Stimulated activated CD8-positive, alpha-beta memory T cell treated with anti-CD3 and anti-CD28 coated beads, Interleukin-7, amount 100 ng/mL, for 4 hours (primary cell): ENCODE data around the gene ID3.
"Not testable (repeated sequence)": the region's sequence is repeated elsewhere in the genome, so short reads cannot be mapped to it uniquely, and the experiment has no call there.

Experiments
- DNase-seq, 2 donors: peaks; one replicate each; pipeline ENCODE4 v3.0.0-alpha.2; 2020; ENCODE audit warnings: low read depth in 2 of 2

Gene ID3

DNA sequence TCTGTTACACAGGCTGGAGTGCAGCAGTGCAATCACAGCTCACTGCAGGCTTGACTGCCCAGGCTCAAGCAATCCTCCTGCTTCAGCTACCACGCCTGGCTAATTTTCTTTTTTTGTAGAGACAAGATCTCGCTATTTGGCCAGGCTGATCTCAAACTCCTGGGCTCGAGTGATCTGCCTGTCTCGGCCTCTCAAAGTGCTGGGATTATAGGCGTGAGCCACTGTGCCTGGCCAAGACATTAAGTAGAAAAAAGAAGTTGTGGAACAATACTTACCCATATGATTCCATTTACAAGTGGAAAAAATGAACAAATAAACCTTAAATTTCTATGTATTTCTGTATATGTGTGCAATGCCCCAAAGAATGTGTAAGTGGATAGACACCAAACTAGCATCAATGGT lies 30.3 kb upstream of the ID3 start:
- no peak for DNase-seq

DNA sequence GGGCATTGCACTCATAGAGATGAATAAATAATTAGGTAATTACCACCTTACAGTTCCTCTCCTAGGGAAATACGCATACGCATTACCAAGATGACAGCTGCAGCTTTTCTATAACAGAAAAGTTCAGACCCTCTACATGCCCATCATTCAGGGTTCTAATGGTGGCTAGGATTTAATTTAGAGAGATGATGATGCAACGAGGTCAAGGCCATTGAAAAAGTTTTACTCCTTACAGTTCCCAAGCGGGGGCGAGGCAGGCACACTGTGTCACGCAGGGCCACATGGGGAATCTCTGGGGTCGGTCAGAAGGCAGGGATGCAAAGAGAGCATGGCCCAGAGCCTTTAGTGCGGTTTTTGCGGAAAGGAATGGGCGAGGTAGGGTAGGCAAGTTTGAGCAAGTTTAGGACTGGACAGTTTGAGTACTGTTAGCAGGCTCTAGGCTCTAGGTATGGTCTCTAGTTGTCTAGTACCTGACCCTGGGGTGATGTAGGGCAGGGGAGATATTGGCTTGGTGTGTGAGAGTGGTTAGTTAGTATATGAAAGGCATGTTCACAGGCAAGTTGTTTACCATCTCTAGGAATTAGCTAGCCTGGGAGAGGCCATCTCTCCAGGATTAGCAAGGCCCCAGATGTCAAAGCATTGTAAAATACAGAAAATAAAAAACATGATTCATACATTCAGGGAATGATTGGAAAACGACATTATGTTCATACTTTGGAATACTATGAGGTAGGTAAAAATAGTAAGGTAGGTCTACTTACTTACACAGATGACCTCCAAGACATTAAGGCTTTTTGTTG lies 29.6 kb upstream of the ID3 start:
- no peak for DNase-seq

DNA sequence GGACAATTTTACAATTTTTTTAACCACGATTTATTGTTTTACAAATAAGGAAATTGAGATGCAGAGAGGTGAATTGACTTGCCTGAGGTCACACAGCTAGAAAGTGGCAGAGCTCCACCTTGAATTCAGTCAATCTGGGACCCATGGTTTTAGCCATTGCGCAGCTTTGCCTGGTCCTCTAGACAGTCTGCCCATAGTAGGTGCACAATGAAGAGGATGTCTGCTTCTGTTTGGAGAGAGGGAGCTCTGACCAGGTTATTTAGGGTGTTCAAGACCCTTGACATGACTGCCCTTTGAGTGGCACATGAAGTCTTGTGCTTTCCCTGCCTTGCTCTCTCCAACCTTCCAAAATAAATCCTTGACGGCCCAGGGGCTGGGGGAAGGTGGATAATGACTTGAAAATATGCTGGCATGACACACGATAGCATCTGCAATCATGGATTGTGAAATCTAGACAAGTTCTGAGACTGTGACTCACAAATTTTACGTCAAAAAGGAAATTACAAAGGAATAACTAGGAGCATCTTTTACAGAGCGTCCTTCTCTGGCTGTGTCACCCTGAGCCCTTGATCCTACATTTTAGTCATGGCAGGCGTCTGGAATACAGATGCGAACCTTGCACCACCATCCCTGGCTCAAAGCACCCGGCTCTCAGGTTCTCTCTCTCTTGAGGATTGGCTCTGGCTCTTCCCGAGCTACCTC lies 26.2 kb upstream of the ID3 start:
- no peak for DNase-seq

GRCh38 chr1:23583727-23584126 lies 24.4 kb upstream of the ID3 start:
- not testable (repeated sequence) for DNase-seq

- DNase-seq = no peak
Observed at GRCh38 chr1:23582820-23583219, 23.5 kb upstream of the ID3 start.

GRCh38 chr1:23581219-23581618 lies 21.9 kb upstream of the ID3 start:
- DNase-seq = no peak

DNA sequence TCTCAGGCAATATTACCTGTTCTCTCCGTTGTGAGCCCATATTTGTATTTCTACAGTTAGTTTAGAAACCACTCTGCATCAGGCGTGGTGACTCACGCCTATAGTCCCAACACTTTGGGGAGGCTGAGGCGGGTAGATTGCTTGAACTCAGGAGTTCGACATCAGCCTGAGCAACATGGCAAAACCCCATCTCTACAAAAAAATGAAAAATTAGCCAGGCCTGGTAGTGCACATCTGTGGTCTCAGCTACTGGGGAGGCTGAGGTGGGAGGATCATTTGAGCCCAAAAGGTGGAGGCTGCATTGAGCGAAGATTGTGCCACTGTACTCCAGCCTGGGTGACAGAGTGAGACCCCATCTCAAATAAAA lies 19.7 kb upstream of the ID3 start:
- DNase-seq = no peak

- no peak for DNase-seq
Observed at GRCh38 chr1:23578311-23578996, 19.2 kb upstream of the ID3 start.

- DNase-seq = no peak
Observed at GRCh38 chr1:23577056-23578004, 18.0 kb upstream of the ID3 start.

DNA sequence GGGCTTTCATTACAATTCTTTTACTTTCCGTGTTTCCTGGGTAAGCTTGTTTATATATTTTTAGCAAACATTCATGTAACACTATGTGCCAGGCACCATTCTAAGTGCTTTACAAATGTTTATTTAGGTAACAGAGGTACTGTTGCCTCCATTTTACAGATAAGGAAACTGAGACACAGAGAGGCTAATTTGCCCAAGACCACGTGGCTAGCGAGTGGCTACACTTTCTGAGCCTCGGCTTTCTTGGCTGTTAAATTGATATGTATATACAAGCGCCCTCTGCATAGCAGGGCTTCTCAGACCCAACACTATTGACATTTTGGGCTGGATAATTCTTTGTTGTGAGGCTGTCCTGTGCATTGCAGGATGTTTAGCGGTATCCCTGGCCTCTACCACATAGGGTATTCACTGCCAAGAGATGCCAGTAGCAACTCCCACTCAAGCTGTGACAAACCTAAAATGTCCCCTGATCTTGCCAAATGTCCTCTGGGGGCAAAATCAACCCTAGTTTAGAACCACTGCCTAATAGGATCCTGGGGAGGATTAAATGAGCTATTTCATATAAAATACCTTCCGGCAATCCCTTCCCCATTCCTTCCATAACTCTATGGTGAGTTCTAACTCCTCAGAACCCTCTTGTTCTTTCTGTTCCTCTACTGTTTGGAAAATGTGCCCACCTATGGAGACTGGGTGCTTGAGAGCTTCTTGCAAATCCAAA lies 17.2 kb upstream of the ID3 start:
- no peak for DNase-seq

DNA sequence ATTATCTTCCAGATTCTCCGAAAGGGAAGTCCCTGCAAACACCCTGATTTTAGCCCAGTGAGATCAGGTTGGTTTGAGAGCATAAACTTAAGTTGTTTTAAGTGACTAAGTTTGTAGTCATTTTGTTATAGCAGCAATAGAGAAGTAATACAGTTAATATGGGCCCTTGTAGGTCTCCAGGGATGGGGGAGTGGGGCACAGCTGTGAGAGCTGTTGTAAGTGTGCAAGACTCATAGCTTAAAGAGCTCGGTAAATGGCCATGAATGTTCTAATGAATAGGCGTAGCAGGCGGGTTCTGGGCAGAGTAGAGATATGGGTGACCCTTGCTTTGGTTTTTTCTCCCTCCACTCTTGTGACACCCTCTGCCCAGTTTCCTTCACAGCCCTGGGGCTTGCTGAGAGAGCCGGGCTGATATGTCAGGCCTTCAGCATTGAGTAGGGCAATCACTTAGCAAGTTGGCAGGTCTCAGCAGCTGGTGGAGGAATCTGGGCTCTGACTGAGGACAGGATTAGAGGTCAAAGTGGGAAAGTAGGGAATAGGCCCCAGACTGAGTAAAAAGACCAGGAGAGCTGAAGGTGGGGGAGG lies 16.0 kb upstream of the ID3 start:
- DNase-seq = no peak

DNA sequence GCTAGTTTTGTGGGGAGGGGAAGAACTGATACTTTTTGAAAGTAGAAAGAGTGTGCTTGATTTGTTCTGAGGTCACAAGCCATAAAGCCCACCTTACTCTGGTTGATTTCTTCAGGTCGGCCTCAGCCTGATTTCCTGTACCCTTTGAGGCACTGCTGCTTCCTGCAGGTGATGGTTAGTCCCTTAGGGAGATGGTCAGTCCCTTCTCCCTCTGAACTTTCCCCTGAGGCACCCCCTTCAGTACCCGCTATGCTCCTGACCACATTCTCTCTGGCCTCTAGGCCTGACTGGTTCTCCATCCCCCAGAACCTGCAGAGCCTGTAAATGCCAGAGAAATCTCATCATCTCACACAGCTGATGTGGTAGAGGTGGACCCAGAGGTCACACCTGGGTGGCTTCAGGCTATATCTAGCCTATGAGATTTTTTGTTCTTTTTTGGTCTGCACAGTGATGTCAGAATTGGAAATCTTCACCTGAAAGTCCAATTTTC lies 15.0 kb upstream of the ID3 start:
- no peak for DNase-seq

DNA sequence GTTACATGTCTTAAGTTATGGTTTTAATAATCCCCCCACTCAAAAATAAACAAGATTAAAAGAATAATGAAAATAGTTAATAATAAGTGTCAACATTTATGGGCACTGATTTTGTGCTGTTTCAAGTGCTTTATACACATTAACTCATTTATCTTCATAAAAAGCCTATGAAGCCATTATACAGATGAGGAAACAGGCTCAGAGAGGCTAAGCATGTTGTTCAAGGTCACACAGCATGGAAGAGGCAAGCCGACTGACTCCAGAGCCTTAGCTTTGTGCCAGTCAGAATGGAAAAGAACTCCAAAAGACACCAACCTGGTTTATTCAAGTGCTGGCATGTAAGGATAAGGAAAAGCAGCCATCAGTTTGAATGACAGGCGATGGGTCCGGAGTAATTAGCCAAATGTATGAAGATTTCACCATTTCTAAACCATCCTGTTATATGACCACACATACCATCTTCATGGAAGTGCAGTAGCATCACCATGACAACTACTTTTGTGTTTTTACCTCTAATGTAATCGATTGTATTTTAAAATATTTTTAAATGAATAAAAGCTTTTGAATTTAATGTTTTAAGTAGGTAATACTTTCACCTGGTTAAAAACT lies 14.4 kb upstream of the ID3 start:
- DNase-seq = no peak

GRCh38 chr1:23571465-23571864 lies 12.2 kb upstream of the ID3 start:
- no peak for DNase-seq

- DNase-seq = no peak
Observed at GRCh38 chr1:23570001-23570691, 10.8 kb upstream of the ID3 start.

DNA sequence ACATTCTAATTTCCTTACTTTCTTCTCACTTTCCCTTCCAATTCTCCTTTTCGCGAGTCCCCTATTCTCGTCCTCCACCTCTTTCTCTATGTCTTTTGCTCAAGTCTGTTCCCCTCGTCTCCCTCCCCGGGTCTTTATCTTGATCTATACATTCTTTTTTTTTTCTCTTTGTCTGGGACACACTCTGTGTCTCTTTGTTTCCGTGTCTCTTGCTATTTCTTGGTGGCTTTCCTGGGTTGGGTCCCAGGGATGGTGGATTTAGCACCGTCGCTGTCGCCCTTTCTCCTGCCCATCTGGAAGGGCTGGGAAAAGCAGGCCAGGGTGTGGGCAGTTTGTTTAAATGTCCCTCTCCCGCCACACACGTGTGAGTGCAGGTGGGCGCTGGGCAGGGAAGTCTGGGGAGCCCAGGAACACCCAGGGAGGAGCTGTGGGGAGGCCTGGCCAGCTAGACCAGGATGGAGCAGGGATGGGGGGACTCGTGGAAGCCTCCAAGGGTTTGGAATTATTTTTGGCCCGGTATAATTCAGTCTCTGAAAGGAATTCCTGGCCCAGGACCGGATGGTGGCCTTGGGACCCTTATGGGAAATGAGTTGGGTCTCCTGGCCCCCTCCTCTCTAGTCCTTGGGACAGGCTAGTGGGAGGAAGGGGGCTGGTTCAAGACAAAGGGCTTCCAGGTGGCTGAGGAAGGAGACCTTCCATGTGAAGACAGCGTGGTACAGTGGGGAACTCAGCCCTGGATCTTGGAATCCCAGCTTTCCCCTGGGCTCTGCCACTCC lies 9.5 kb upstream of the ID3 start:
- DNase-seq = no peak

- DNase-seq = no peak
Observed at GRCh38 chr1:23567996-23568607, 8.8 kb upstream of the ID3 start.

GRCh38 chr1:23567629-23567995 lies 8.3 kb upstream of the ID3 start:
- no peak for DNase-seq
